Measurements from ENCODE around the gene DBX1.

DBX1 gene

GRCh38 chr11:20159466-20160381 lies 551 bp downstream of the DBX1 start:
- Histone ChIP-seq H3K79me2 (ENCODE audit: control insufficient read depth, insufficient read depth, low read length) (no peaks in the 10 kb centered on the region), H4K8ac (ENCODE audit: low read depth, low read length) (no peak overlapping the region), H3K18ac (ENCODE audit: low read length) (no peak overlapping the region), H3K4ac (ENCODE audit: low read depth, low read length) (no peak overlapping the region), H3K27ac (ENCODE audit: low read depth, low read length) (no peak overlapping the region), H2BK120ac (ENCODE audit: low read depth, low read length) (no peak overlapping the region), H2BK5ac (ENCODE audit: low read length) (no peak overlapping the region), H3K4me1 (ENCODE audit: control insufficient read depth, low read depth, low read length) (peaks cover 6% of the 10 kb centered on the region), H2BK15ac (replicated peaks; ENCODE audit: low read depth) (no peak overlapping the region), H3K27me3 (ENCODE audit: insufficient read depth, low read length, poor library complexity) (peaks cover 80% of the 10 kb centered on the region), H2AK5ac (ENCODE audit: low read length) (no peak overlapping the region), H4K5ac (ENCODE audit: low read length) (no peak overlapping the region), H3K79me1 (ENCODE audit: low read length) (no peaks in the 10 kb centered on the region), H3K4me3 (ENCODE audit: low read length) (no peak overlapping the region), H3K56ac (ENCODE audit: low read length) (no peak overlapping the region), H3K9ac (ENCODE audit: low read length) (no peak overlapping the region), H3K4me2 (ENCODE audit: low read length) (no peak overlapping the region), H3K36me3 (ENCODE audit: control insufficient read depth, insufficient read depth, low read length) (no peaks in the 10 kb centered on the region), H3K23ac (ENCODE audit: low read length) (no peak overlapping the region)
- WGBS (ENCODE audit: extremely low coverage, insufficient coverage, low lambda C conversion rate) = no CpG with 5 or more reads among the region's 65 CpGs
- DNase-seq = no peak

- H2BK15ac ChIP-seq (replicated peaks; ENCODE audit: low read depth) = no peak overlapping the region
- H2BK120ac ChIP-seq (ENCODE audit: low read depth, low read length) = no peak overlapping the region
- no peaks in the 10 kb centered on the region for H3K36me3 ChIP-seq (ENCODE audit: control insufficient read depth, insufficient read depth, low read length)
- no peaks in the 10 kb centered on the region for H3K79me2 ChIP-seq (ENCODE audit: control insufficient read depth, insufficient read depth, low read length)
- H3K18ac ChIP-seq (ENCODE audit: low read length) = no peak overlapping the region
- no CpG with 5 or more reads among the region's 33 CpGs for WGBS (ENCODE audit: extremely low coverage, insufficient coverage, low lambda C conversion rate)
- peaks cover 72% of the 10 kb centered on the region for H3K27me3 ChIP-seq (ENCODE audit: insufficient read depth, low read length, poor library complexity)
- no peak overlapping the region for H3K4me3 ChIP-seq (ENCODE audit: low read length)
- H3K23ac ChIP-seq (ENCODE audit: low read length) = no peak overlapping the region
- no peak overlapping the region for H4K8ac ChIP-seq (ENCODE audit: low read depth, low read length)
- no peak overlapping the region for H3K4me2 ChIP-seq (ENCODE audit: low read length)
- no peak overlapping the region for H4K5ac ChIP-seq (ENCODE audit: low read length)
- H3K9ac ChIP-seq (ENCODE audit: low read length) = no peak overlapping the region
- H2BK5ac ChIP-seq (ENCODE audit: low read length) = no peak overlapping the region
- no peak overlapping the region for H3K56ac ChIP-seq (ENCODE audit: low read length)
- H3K4me1 ChIP-seq (ENCODE audit: control insufficient read depth, low read depth, low read length) = peaks cover 6% of the 10 kb centered on the region
- H3K4ac ChIP-seq (ENCODE audit: low read depth, low read length) = no peak overlapping the region
- H3K27ac ChIP-seq (ENCODE audit: low read depth, low read length) = no peak overlapping the region
- DNase-seq = peak; percentile 88
- no peak overlapping the region for H2AK5ac ChIP-seq (ENCODE audit: low read length)
- H3K79me1 ChIP-seq (ENCODE audit: low read length) = no peaks in the 10 kb centered on the region
Observed at GRCh38 chr11:20158597-20159257, 1.5 kb downstream of the DBX1 start.

GRCh38 chr11:20157728-20158127 lies 2.5 kb downstream of the DBX1 start:
- Histone ChIP-seq H3K4me2 (ENCODE audit: low read length) (no peak overlapping the region), H3K79me1 (ENCODE audit: low read length) (no peaks in the 10 kb centered on the region), H4K5ac (ENCODE audit: low read length) (no peak overlapping the region), H2BK5ac (ENCODE audit: low read length) (no peak overlapping the region), H3K4ac (ENCODE audit: low read depth, low read length) (no peak overlapping the region), H3K36me3 (ENCODE audit: control insufficient read depth, insufficient read depth, low read length) (no peaks in the 10 kb centered on the region), H3K79me2 (ENCODE audit: control insufficient read depth, insufficient read depth, low read length) (no peaks in the 10 kb centered on the region), H3K27me3 (ENCODE audit: insufficient read depth, low read length, poor library complexity) (peaks cover 68% of the 10 kb centered on the region), H3K4me3 (ENCODE audit: low read length) (no peak overlapping the region), H2BK15ac (replicated peaks; ENCODE audit: low read depth) (no peak overlapping the region), H3K56ac (ENCODE audit: low read length) (no peak overlapping the region), H3K4me1 (ENCODE audit: control insufficient read depth, low read depth, low read length) (peaks cover 6% of the 10 kb centered on the region), H3K9ac (ENCODE audit: low read length) (no peak overlapping the region), H4K8ac (ENCODE audit: low read depth, low read length) (no peak overlapping the region), H3K23ac (ENCODE audit: low read length) (no peak overlapping the region), H3K27ac (ENCODE audit: low read depth, low read length) (no peak overlapping the region), H2AK5ac (ENCODE audit: low read length) (no peak overlapping the region), H2BK120ac (ENCODE audit: low read depth, low read length) (no peak overlapping the region), H3K18ac (ENCODE audit: low read length) (no peak overlapping the region)
- no CpG with 5 or more reads among the region's 9 CpGs for WGBS (ENCODE audit: extremely low coverage, insufficient coverage, low lambda C conversion rate)
- DNase-seq = no peak

GRCh38 chr11:20156876-20157613 lies 3.2 kb downstream of the DBX1 start:
- Histone ChIP-seq H3K9ac (ENCODE audit: low read length) (no peak overlapping the region), H3K4me1 (ENCODE audit: control insufficient read depth, low read depth, low read length) (peaks cover 6% of the 10 kb centered on the region), H2BK15ac (replicated peaks; ENCODE audit: low read depth) (no peak overlapping the region), H3K36me3 (ENCODE audit: control insufficient read depth, insufficient read depth, low read length) (no peaks in the 10 kb centered on the region), H4K8ac (ENCODE audit: low read depth, low read length) (no peak overlapping the region), H3K4ac (ENCODE audit: low read depth, low read length) (no peak overlapping the region), H2BK5ac (ENCODE audit: low read length) (no peak overlapping the region), H3K4me2 (ENCODE audit: low read length) (peak overlapping the region; percentile 63), H3K79me1 (ENCODE audit: low read length) (no peaks in the 10 kb centered on the region), H4K5ac (ENCODE audit: low read length) (no peak overlapping the region), H3K56ac (ENCODE audit: low read length) (no peak overlapping the region), H2BK120ac (ENCODE audit: low read depth, low read length) (no peak overlapping the region), H3K23ac (ENCODE audit: low read length) (no peak overlapping the region), H3K79me2 (ENCODE audit: control insufficient read depth, insufficient read depth, low read length) (no peaks in the 10 kb centered on the region), H2AK5ac (ENCODE audit: low read length) (no peak overlapping the region), H3K27me3 (ENCODE audit: insufficient read depth, low read length, poor library complexity) (peaks cover 63% of the 10 kb centered on the region), H3K18ac (ENCODE audit: low read length) (no peak overlapping the region), H3K27ac (ENCODE audit: low read depth, low read length) (no peak overlapping the region), H3K4me3 (ENCODE audit: low read length) (no peak overlapping the region)
- peak; percentile 24 for DNase-seq
- no CpG with 5 or more reads among the region's 45 CpGs for WGBS (ENCODE audit: extremely low coverage, insufficient coverage, low lambda C conversion rate)

- peaks cover 4% of the 10 kb centered on the region for H3K4me1 ChIP-seq (ENCODE audit: control insufficient read depth, low read depth, low read length)
- H3K36me3 ChIP-seq (ENCODE audit: control insufficient read depth, insufficient read depth, low read length) = no peaks in the 10 kb centered on the region
- no peak overlapping the region for H2BK120ac ChIP-seq (ENCODE audit: low read depth, low read length)
- H3K4ac ChIP-seq (ENCODE audit: low read depth, low read length) = no peak overlapping the region
- no peak overlapping the region for H2AK5ac ChIP-seq (ENCODE audit: low read length)
- no peak overlapping the region for H3K18ac ChIP-seq (ENCODE audit: low read length)
- H3K4me2 ChIP-seq (ENCODE audit: low read length) = peak overlapping the region; percentile 63
- peak overlapping the region; percentile 46 for H3K4me3 ChIP-seq (ENCODE audit: low read length)
- peaks cover 56% of the 10 kb centered on the region for H3K27me3 ChIP-seq (ENCODE audit: insufficient read depth, low read length, poor library complexity)
- no peak overlapping the region for H4K5ac ChIP-seq (ENCODE audit: low read length)
- H3K79me2 ChIP-seq (ENCODE audit: control insufficient read depth, insufficient read depth, low read length) = no peaks in the 10 kb centered on the region
- H3K27ac ChIP-seq (ENCODE audit: low read depth, low read length) = no peak overlapping the region
- no peak overlapping the region for H2BK5ac ChIP-seq (ENCODE audit: low read length)
- H3K56ac ChIP-seq (ENCODE audit: low read length) = peak overlapping the region; percentile 70
- no peak overlapping the region for H3K23ac ChIP-seq (ENCODE audit: low read length)
- no peaks in the 10 kb centered on the region for H3K79me1 ChIP-seq (ENCODE audit: low read length)
- no CpG with 5 or more reads among the region's 51 CpGs for WGBS (ENCODE audit: extremely low coverage, insufficient coverage, low lambda C conversion rate)
- peak; percentile 54 for DNase-seq
- no peak overlapping the region for H2BK15ac ChIP-seq (replicated peaks; ENCODE audit: low read depth)
- peak overlapping the region; percentile 48 for H3K9ac ChIP-seq (ENCODE audit: low read length)
- H4K8ac ChIP-seq (ENCODE audit: low read depth, low read length) = no peak overlapping the region
Observed at GRCh38 chr11:20156280-20156875, 3.9 kb downstream of the DBX1 start.
